B cell (primary cell): Measurements from ENCODE around the gene MRGPRG.

Experiments
- EZH2 ChIP-seq: IDR thresholded peaks from 2 replicates; pipeline ENCODE4 v1.6.1; 2012; ENCODE audit warnings: borderline replicate concordance, low read depth, mild to moderate bottlenecking, moderate library complexity, low read length; ENCODE audit not compliant: insufficient read depth, poor library complexity, severe bottlenecking
- TF ChIP-seq, protein P1 (sequence below): fragments of 200-600 bp; IDR thresholded peaks from one replicate; pipeline ENCODE4 v1.8.0; 2022; ENCODE audit warnings: antibody characterized with exemption, mild to moderate bottlenecking

DNA sequence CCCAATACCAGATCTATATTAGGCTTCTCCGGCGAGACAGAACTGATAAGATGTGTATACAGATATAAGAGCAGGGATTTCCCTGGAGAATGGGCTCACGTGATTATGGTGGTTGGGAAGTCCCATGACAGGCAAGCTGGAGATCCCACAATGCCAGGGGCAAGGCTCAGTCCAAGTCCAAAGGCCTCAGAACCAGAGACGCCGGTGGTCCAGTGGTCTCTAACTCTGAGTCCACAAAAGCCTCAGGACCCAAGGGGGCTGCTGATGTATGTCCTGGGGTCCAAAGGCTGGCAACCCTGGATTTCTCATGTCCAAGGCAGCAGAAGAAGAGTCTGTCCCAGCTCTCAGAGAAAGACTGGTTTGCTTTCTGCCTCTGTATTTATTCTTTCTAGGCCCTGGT, 37.7 kb downstream of the MRGPRG start:
- TF ChIP-seq, protein P1, sequence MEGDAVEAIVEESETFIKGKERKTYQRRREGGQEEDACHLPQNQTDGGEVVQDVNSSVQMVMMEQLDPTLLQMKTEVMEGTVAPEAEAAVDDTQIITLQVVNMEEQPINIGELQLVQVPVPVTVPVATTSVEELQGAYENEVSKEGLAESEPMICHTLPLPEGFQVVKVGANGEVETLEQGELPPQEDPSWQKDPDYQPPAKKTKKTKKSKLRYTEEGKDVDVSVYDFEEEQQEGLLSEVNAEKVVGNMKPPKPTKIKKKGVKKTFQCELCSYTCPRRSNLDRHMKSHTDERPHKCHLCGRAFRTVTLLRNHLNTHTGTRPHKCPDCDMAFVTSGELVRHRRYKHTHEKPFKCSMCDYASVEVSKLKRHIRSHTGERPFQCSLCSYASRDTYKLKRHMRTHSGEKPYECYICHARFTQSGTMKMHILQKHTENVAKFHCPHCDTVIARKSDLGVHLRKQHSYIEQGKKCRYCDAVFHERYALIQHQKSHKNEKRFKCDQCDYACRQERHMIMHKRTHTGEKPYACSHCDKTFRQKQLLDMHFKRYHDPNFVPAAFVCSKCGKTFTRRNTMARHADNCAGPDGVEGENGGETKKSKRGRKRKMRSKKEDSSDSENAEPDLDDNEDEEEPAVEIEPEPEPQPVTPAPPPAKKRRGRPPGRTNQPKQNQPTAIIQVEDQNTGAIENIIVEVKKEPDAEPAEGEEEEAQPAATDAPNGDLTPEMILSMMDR: no peak
- TF ChIP-seq EZH2: no peak
